Measurements from ENCODE around the gene HPCAL4.

Gene HPCAL4

GRCh38 chr1:39649636-39650185, 41.5 kb downstream of the HPCAL4 start:
- no peak for DNase-seq (ENCODE audit: low spot score)

GRCh38 chr1:39648496-39648895, 42.7 kb downstream of the HPCAL4 start:
- DNase-seq (ENCODE audit: low spot score): no peak

DNA sequence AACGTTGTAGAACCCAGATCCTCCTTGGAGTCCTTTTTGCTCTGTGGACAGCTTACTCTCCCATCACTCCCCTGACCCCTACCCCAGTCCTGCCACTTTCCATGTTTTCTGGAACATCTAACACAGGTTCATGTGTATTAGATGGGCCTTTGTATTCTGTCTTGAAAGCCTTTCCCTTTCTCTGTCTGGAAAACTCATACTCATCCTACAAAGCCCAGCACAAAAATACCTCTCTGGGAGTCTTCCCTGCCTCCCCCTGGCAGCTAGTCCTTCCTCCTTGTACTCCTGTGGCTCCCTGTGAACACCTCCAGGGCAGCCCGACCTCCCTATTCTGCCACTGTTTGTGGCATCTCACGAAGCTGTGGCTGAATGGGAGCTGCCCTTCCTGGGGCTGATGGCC, 44.0 kb downstream of the HPCAL4 start:
- DNase-seq (ENCODE audit: low spot score): no peak

- peak; percentile 74 for DNase-seq (ENCODE audit: low spot score)
These were observed 44.8 kb downstream of the HPCAL4 start for GRCh38 chr1:39646232-39647081.

- DNase-seq (ENCODE audit: low spot score): no peak
These were observed 45.7 kb downstream of the HPCAL4 start for GRCh38 chr1:39645411-39646043.

DNA sequence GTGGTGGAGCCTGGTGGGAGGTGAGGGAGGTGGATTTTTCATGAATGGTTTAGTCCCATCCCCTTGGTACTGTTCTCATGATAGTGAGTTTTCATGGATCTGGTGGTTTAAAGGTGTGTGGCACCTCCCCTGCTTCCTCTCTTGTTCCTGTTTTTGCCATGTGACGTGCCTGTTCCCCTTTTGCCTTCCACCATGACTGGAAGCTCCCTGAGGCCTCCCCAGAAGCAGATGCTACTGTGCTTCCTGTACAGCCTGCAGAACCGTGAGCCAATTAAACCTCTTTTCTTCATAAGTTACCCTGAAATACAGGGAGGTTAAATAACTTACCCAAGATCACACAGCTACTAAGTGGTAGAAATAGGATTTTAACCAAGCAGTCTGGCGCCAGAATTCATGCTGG, 47.5 kb downstream of the HPCAL4 start:
- DNase-seq (ENCODE audit: low spot score): no peak

DNA sequence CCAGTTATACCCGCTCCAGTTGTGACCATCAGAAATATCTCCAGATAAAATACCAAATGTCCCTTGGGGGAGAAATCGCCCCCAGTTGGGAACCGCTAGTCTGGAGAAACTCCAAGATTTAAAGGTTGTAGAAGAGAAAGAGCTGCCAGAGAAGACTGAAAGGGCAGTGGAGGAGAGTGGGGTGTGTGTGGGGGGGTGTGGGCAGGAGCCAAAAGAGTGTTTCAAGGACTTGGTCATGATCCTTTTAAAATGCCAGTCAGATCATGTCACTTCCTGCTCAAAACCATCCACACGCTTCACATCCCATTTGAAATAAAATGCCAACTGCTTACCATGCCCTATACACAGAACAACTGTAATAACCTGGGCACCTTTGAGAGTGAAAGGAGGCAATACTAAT, 48.4 kb downstream of the HPCAL4 start:
- DNase-seq (ENCODE audit: low spot score): peak; percentile 54

GRCh38 chr1:39640861-39641260, 50.4 kb downstream of the HPCAL4 start:
- no peak for DNase-seq (ENCODE audit: low spot score)

- peak; percentile 77 for DNase-seq (ENCODE audit: low spot score)
These were observed 51.7 kb downstream of the HPCAL4 start, which contains the start of gene HEYL for GRCh38 chr1:39639305-39640130. TSS of gene HEYL (minus strand) at chr1:39639643. CDS start at chr1:39639625, 18 bp downstream.

DNA sequence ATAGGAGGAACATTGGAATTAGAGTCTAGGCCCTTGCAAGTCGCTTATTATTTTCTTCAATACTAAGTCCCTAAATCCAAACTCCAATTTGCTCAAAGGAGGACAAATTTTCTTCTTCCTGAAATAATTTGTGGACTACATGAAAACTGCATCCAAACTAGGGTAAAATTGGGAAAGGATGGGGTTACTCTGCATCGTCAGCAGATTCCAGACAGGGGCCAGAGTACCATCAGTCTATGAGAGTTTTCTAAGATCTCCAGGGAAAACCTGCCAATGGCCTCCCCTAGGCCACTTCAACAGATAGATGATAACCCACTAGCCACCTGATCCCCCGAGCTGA, 52.3 kb downstream of the HPCAL4 start:
- no peak for DNase-seq (ENCODE audit: low spot score)

GRCh38 chr1:39637361-39637760, 53.9 kb downstream of the HPCAL4 start:
- DNase-seq (ENCODE audit: low spot score): no peak

GRCh38 chr1:39635871-39636210, 55.4 kb downstream of the HPCAL4 start:
- no peak for DNase-seq (ENCODE audit: low spot score)

DNA sequence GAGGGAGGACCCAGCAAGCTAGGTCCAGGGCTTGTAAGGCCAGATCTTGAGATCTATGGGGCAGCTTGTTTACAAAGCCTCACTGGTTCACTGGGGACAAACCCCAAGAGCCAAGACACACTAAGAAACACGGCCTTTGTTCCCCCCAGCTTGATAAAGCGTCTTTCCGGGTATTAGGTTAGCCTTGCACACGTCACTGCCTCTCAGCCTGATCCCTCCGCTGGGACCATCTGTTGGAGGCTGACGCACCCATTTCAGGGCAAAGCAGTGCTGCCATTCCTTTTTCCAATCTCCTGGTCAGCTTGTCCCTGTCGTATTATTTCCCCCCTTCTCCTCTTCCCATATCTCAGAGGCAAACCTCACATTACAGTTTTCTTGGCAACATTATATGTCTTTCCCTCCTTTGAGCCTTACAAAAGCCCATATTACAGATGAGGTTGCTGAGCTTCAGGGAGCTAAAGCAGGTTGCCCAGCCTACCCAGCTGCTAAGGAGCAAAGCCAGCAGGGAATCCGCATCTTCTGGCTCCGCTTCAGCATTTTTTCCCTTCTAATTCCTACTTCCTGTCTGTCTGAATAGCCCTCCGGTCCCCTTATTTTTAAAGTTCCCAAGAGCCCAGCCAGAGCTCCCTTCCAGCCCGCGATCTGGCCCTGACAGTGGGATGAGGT, 55.9 kb downstream of the HPCAL4 start:
- DNase-seq (ENCODE audit: low spot score): no peak

- DNase-seq (ENCODE audit: low spot score): no peak
These were observed 57.8 kb downstream of the HPCAL4 start for GRCh38 chr1:39633422-39633821.

DNA sequence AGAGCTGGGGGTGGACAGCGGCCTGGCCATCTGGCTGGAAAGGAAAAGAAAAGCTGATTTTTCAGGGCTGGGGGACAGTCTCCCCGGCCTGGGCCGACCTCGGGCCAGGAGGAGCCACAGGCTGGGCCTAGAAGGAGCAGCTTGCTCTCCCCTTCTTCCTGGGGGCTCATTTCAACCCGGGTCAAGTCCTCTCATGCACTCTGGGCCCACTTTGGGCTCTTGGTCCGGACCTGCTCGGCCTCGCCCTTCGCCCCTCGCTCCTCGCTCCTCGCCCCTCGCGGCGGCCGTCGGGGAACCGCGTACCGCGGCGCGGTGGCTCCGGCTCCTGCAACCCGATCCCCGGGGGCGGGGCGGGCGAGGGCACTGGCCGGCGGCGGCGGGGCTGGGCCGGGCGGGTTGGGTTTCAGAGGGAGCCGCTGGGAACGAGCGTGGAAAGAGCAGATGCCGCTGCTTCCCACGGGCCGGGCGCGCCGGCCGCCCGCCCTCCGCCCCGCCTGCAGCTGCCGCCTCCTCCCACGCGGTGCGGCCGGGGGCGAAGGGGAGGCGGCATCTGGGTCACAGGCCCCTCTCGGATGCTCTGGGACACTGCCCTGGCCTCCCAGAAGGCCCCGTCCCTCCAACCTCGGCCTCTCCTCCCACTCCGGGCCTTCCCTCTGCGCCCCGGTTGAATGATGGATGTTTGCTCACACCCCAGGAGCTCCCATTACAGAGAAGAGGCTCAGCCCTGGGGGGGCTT, 58.4 kb downstream of the HPCAL4 start:
- DNase-seq (ENCODE audit: low spot score): peak; percentile 94

DNA sequence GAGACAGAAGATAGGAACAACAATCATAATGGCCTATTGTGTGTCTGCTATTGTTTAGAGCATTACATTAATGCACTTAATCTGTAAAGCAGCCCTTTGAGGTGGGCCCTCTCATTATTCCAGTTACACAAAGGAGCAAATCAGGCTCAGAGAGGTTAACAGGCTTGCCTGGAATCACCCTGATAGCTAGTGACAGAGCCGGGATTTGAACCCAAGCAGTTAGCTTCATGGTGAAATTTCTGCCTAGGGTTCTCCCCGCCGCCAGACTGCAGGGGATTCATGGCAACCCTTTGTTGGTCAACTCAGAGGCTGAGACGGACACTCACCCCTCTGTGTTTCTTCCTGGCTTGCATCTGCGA, 58.9 kb downstream of the HPCAL4 start:
- DNase-seq (ENCODE audit: low spot score): no peak

GRCh38 chr1:39631361-39632322, 59.6 kb downstream of the HPCAL4 start:
- no peak for DNase-seq (ENCODE audit: low spot score)

DNA sequence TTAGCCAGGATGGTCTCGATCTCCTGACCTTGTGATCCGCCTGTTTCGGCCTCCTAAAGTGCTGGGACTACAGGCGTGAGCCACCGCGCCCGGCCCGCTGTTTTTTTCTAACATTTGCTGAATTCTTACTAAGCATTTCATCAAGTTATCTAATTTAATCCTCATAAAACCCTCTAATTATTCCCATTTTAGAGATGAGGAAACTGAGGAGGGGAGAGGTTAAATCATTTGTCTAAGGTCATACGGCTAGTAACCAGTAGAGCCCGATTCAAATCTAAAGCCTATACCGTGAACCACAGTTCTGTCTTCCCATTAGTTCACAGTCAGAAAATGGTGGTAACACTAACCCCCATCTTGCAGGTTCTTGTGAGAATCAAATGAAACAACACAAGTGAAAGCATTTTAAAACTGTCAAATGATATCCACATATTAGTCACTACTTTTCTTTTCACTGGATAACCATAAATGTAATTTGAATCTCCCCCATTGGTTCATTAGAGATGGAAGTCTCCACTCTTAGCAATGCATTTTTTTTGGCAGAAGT, 62.4 kb downstream of the HPCAL4 start:
- DNase-seq (ENCODE audit: low spot score): no peak
